Right lobe of liver (tissue), 6 donors: ENCODE data around the gene KIF27. TPM values are rescaled to one million over a fixed set of nuclear protein-coding genes. Genes with fewer than 3 reads are reported as not detected.

Source experiments
- ATAC-seq, 4 donors: fragments of 200-7000 bp; cut with Tn5 transposase; one replicate each; pipeline ENCODE4 v1.9.1; 2020; ENCODE audit warnings: mild to moderate bottlenecking in 4 of 4, moderate library complexity in 4 of 4
- DNase-seq, 3 donors: peaks; one replicate each; pipeline ENCODE4 v3.0.0-alpha.2; 2020
- H3K27ac ChIP-seq, 3 donors: fragments of 200-600 bp; one replicate each; pipeline ENCODE4 v1.8.0; 2022
- H3K27me3 ChIP-seq, 2 donors: fragments of 200-600 bp; one replicate each; pipeline ENCODE4 v1.8.0; 2022
- H3K36me3 ChIP-seq, 4 donors: fragments of 200-600 bp; sonication (generic) in 1 of 4; one replicate each; pipeline versions ENCODE4 v1.5.1 to v1.8.0; 2017 to 2022; ENCODE audit warnings: control low read depth in 1 of 4
- H3K4me1 ChIP-seq, 4 donors: fragments of 200-600 bp; sonication (generic) in 1 of 4; one replicate each; pipeline versions ENCODE4 v1.5.1 to v1.8.0; 2017 to 2022; ENCODE audit warnings: control low read depth in 1 of 4
- H3K4me3 ChIP-seq, 3 donors: fragments of 200-600 bp; one replicate each; pipeline ENCODE4 v1.8.0; 2022
- H3K9me3 ChIP-seq, 4 donors: fragments of 200-600 bp; sonication (generic) in 1 of 4; one replicate each; pipeline versions ENCODE4 v1.5.1 to v1.8.0; 2017 to 2022; ENCODE audit warnings: control low read depth in 1 of 4
- POLR2A ChIP-seq: fragments of 450-650 bp; IDR thresholded peaks from one replicate; pipeline ENCODE4 v1.6.1; 2017; ENCODE audit warnings: antibody characterized with exemption, mild to moderate bottlenecking
- WGBS: methylation state at CpG from one replicate; pipeline ENCODE4 v1.1.6; 2018; ENCODE audit warnings: low coverage, low lambda C conversion rate; ENCODE audit not compliant: insufficient coverage; ENCODE audit errors: missing lambda C conversion rate; 5-methylcytosine and 5-hydroxymethylcytosine counted together
- intact Hi-C, 2 donors: fragments of 100-400 bp; cut with DNase I; formaldehyde crosslinking; loops; one replicate each; pipeline versions ENCODE4 v1.11.2 to v1.14.1; 2022
- total RNA-seq, 6 experiments: library from RNA; depleted of rRNA in 2 of 6; stranded (reverse); fragments of >200 nt in 2 of 6; fragmentation: NEBNext Ultra II Directional in 3 of 6; extraction: Animal tissue kit (Norgen Biotek cat#: 25700) in 3 of 6; gene quantifications; one replicate each; pipeline versions ENCODE4 v1.1.0 to v1.2.4, GENCODE V29; 2016 to 2023
- TF ChIP-seq, protein P1 (sequence below), 4 donors: fragments of 200-600 bp in 3 of 4; fragments of 450-650 bp in 1 of 4; IDR thresholded peaks; one replicate each; pipeline versions ENCODE4 v1.5.1 to v1.8.0; 2016 to 2022; ENCODE audit warnings: antibody characterized with exemption in 4 of 4, mild to moderate bottlenecking in 2 of 4
- donor health status: DM: no; HTN: yes; CAD: no.
- donor health status: DM: no; HTN: no; CAD: no.
- donor health status: DM: no; HTN: no; CAD: no.
- donor health status: DM: no; HTN: yes; CAD: no.
- donor health status: DM: no; HTN: yes; CAD: no.

Gene KIF27
- total RNA-seq, 6 experiments from 2014 or later = 1.1 to 2.8 (median 2.2) TPM

DNA sequence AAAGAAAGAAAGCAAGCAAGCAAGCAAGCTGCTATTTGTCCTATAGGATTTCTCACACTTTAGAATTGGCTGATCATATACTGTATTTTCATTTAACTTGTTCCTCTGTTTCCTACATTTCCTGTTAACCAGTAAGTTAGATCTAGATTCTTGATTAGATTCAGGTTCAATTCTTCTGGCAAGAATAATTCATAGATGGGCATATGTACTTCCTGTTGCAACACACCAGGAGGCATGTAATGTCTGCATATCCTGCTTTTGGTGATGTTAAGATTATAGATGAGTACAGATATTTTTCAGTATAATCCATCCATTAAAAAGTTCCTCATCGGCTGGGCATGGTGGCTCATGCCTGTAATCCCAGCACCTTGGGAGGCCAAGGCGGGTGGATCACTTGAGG lies 10.8 kb upstream of the KIF27 start:
- intact Hi-C loops = loop anchor here (10.0 kb wide), 2 partner anchors 243 to 333 kb away; no protein-coding TSS in a partner anchor
- DNase-seq (no peak), ATAC-seq (no peak)
- H3K27ac ChIP-seq = no peak overlapping the region
- no peaks in the 10 kb centered on the region for H3K9me3 ChIP-seq
- H3K4me1 ChIP-seq = peaks cover 0 to 19% (median 6%) of the 10 kb centered on the region in 4 donors
- H3K36me3 ChIP-seq = no peaks in the 10 kb centered on the region
- H3K27me3 ChIP-seq = no peaks in the 10 kb centered on the region
- 86% methylated on average over 2 of the region's 2 CpGs for WGBS
- no peak overlapping the region for H3K4me3 ChIP-seq
- no peak for TF ChIP-seq POLR2A
- TF ChIP-seq, protein P1, sequence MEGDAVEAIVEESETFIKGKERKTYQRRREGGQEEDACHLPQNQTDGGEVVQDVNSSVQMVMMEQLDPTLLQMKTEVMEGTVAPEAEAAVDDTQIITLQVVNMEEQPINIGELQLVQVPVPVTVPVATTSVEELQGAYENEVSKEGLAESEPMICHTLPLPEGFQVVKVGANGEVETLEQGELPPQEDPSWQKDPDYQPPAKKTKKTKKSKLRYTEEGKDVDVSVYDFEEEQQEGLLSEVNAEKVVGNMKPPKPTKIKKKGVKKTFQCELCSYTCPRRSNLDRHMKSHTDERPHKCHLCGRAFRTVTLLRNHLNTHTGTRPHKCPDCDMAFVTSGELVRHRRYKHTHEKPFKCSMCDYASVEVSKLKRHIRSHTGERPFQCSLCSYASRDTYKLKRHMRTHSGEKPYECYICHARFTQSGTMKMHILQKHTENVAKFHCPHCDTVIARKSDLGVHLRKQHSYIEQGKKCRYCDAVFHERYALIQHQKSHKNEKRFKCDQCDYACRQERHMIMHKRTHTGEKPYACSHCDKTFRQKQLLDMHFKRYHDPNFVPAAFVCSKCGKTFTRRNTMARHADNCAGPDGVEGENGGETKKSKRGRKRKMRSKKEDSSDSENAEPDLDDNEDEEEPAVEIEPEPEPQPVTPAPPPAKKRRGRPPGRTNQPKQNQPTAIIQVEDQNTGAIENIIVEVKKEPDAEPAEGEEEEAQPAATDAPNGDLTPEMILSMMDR (IDR thresholded peaks at IDR 0.05) = no peak

DNA sequence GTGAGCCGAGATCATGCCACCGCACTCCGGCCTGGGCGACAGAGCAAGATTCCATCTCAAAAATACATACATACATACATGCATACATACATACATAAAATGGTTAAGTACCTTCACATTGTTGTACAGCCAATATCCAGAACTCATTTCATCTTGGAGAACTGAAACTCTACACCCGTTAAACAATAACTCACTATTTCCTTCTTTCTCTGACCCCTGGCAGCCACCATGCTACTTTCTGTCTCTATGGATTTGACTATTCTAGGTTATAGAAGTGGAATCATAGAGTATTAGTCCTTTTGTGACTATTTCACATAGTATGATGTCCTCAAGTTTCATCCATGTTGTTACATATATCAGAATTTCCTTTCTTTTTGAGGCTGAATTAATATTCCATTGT lies 9.6 kb upstream of the KIF27 start:
- Histone ChIP-seq H3K4me1 (peaks cover 0 to 19% (median 6%) of the 10 kb centered on the region in 4 donors), H3K4me3 (no peak overlapping the region), H3K36me3 (no peaks in the 10 kb centered on the region), H3K27me3 (no peaks in the 10 kb centered on the region), H3K27ac (no peak overlapping the region), H3K9me3 (no peaks in the 10 kb centered on the region)
- DNase-seq (no peak), ATAC-seq (no peak)
- WGBS = 84% methylated on average over 5 of the region's 5 CpGs
- TF ChIP-seq, protein P1 (IDR thresholded peaks at IDR 0.05) = no peak
- no peak for TF ChIP-seq POLR2A
- intact Hi-C loops = loop anchor here (10.0 kb wide), 2 partner anchors 244 to 334 kb away; no protein-coding TSS in a partner anchor

DNA sequence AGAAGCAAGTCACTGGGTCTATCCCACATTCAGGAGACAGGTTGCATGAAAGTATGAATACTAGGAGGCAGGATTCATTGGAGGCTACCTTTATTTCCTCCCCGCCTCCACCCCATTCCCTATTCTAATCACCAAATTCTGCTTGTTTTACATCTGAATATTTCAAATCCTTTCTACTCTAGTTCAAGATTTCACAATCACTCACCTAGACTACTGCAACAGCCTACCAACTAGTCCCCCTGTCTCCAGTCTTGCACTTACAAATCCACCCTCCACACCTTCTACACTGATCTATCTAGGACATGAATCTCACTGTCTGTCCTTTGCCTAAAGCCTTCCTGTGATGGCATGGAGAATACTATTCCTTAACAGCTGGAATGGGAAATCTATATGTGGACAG lies 6.4 kb upstream of the KIF27 start:
- ATAC-seq = no peak
- H3K27me3 ChIP-seq = no peaks in the 10 kb centered on the region
- no peak overlapping the region for H3K27ac ChIP-seq
- intact Hi-C loops = no loop called here
- H3K9me3 ChIP-seq = no peaks in the 10 kb centered on the region
- no peaks in the 10 kb centered on the region for H3K4me1 ChIP-seq
- H3K36me3 ChIP-seq = no peaks in the 10 kb centered on the region
- no peak for DNase-seq
- H3K4me3 ChIP-seq = no peak overlapping the region
- 71% methylated on average over 1 of the region's 1 CpG for WGBS
- TF ChIP-seq, protein P1 (IDR thresholded peaks at IDR 0.05) = no peak
- no peak for TF ChIP-seq POLR2A

DNA sequence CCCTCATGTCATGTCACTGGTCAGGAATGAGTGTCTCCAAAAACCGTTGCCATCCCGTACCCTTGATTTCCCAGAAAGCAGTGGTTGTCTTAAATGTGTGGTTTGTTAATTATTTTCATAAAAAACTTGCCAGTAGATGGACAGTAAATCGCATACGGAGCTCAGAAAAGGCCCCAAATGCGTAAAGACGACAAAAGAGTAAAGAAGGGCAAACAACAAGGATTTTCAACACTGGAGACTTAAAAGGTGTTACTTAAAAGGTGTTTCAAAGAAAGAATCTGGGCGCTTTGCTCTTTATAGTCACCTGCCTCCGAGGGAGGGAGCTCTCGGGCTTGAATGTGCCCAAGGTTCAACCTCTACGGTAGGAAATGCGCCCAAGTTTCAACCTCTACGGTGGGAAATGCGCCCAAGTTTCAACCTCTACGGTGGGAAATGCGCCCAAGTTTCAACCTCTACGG lies 734 bp downstream of the KIF27 start:
- TF ChIP-seq, protein P1 (IDR thresholded peaks at IDR 0.05) = peak in 3 of 4 donors; percentile 41 to 48 (median 43)
- no peak for TF ChIP-seq POLR2A
- intact Hi-C loops = no loop called here
- Histone ChIP-seq H3K4me1 (peaks cover 0 to 6% (median 0%) of the 10 kb centered on the region in 4 donors), H3K9me3 (no peaks in the 10 kb centered on the region), H3K27ac (peak overlapping the region; percentile 82 to 90 (median 84)), H3K27me3 (no peaks in the 10 kb centered on the region), H3K4me3 (peak overlapping the region; percentile 66 to 88 (median 81)), H3K36me3 (peaks cover 0 to 3% (median 0%) of the 10 kb centered on the region in 4 donors)
- peak; percentile 63 to 73 (median 70) for ATAC-seq
- peak in 2 of 3 donors; percentile 57 to 65 for DNase-seq
- 1% methylated on average over 15 of the region's 16 CpGs for WGBS
